Measurements from ENCODE around the gene HPS5. TPM values are rescaled to one million over a fixed set of nuclear protein-coding genes. Genes with fewer than 3 reads are reported as not detected.

Gene HPS5
- total RNA-seq, 1 experiment from 2014 or later, result 15.4 TPM

DNA sequence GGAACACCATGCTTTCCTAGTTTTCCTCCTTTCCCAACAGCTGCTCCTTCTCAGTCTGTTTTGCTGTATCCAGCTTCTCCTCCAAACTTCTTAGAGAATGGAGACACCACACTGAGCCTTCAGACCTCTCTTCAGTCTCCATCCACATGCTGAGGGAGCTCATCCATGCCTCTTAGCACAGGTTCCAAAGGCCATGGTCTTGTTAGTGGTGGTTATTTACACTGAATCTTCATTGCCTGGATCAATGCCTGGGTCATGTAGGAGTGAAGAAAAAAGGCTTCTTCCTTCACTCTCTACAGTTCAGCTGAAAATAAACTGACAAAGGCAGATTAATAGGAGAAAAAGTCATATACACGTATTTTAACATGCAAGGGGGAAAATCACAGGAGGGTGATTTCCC lies 82.3 kb downstream of the HPS5 start:
- Histone ChIP-seq H3K4ac (ENCODE audit: low read depth, low read length) (no peak overlapping the region), H2AFZ (ENCODE audit: low read length) (no peak overlapping the region), H2BK20ac (ENCODE audit: low read depth, low read length, poor library complexity, severe bottlenecking) (no peak overlapping the region), H3K18ac (ENCODE audit: insufficient read length, low read depth, low read length) (no peak overlapping the region), H4K20me1 (ENCODE audit: control insufficient read depth, insufficient read depth, insufficient read length) (no peaks in the 10 kb centered on the region), H3K23me2 (ENCODE audit: insufficient read length, low read depth, low read length, poor library complexity, severe bottlenecking) (no peaks in the 10 kb centered on the region), H3K27ac (ENCODE audit: insufficient read length, low read depth, low read length) (no peak overlapping the region), H3T11ph (ENCODE audit: low read length) (no peak overlapping the region), H2BK120ac (ENCODE audit: low read depth, low read length, poor library complexity, severe bottlenecking) (no peak overlapping the region), H4K91ac (ENCODE audit: insufficient read length, low read depth, low read length) (no peak overlapping the region), H3K14ac (ENCODE audit: insufficient read depth, low read length) (no peak overlapping the region), H2BK15ac (ENCODE audit: low read depth, low read length) (no peak overlapping the region), H3K79me1 (ENCODE audit: insufficient read depth, low read depth, low read length, poor library complexity, severe bottlenecking) (no peaks in the 10 kb centered on the region), H3K4me1 (ENCODE audit: insufficient read depth, low read length) (no peaks in the 10 kb centered on the region), H3K9me3 (ENCODE audit: control insufficient read depth, low read depth, low read length) (no peaks in the 10 kb centered on the region), H2BK12ac (ENCODE audit: insufficient read length, low read depth, low read length) (no peak overlapping the region), H3K27me3 (ENCODE audit: insufficient read depth, low read length) (no peaks in the 10 kb centered on the region), H4K8ac (replicated peaks; ENCODE audit: insufficient read length, low read depth, low read length) (no peak overlapping the region), H3K79me2 (ENCODE audit: insufficient read depth, low read length) (no peaks in the 10 kb centered on the region), H3K9ac (ENCODE audit: extremely low read depth, insufficient read length, low read length) (no peak overlapping the region), H2AK5ac (ENCODE audit: insufficient read length, low read length) (no peak overlapping the region), H3K23ac (ENCODE audit: insufficient read length, low read depth, low read length) (no peak overlapping the region), H3K56ac (ENCODE audit: insufficient read length, low read depth, low read length) (no peak overlapping the region), H3K4me2 (ENCODE audit: insufficient read depth, insufficient read length, low read length) (no peak overlapping the region), H2BK5ac (ENCODE audit: insufficient read length, low read length) (no peak overlapping the region), H4K5ac (ENCODE audit: insufficient read length, low read depth, low read length) (no peak overlapping the region)
- WGBS (ENCODE audit: extremely low coverage, insufficient read length, low lambda C conversion rate), result no CpG with 5 or more reads among the region's 1 CpG
- Mint-ChIP-seq H3K27ac (no peak overlapping the region), H3K4me3 (no peak overlapping the region), H3K36me3 (ENCODE audit: insufficient read depth in 1 of 3, low read depth in 3 of 3) (peaks cover 0 to 4% (median 0%) of the 10 kb centered on the region in 3 experiments; a peak in 1 of 7 replicates), H3K9me3 (peaks cover 6 to 13% of the 10 kb centered on the region in 2 experiments), H3K4me1 (peaks cover 0 to 2% of the 10 kb centered on the region in 2 experiments; a peak in 1 of 4 replicates), H3K27me3 (ENCODE audit: low read depth) (peaks cover 15% of the 10 kb centered on the region)
- no peak for DNase-seq
- TF ChIP-seq, protein P1, sequence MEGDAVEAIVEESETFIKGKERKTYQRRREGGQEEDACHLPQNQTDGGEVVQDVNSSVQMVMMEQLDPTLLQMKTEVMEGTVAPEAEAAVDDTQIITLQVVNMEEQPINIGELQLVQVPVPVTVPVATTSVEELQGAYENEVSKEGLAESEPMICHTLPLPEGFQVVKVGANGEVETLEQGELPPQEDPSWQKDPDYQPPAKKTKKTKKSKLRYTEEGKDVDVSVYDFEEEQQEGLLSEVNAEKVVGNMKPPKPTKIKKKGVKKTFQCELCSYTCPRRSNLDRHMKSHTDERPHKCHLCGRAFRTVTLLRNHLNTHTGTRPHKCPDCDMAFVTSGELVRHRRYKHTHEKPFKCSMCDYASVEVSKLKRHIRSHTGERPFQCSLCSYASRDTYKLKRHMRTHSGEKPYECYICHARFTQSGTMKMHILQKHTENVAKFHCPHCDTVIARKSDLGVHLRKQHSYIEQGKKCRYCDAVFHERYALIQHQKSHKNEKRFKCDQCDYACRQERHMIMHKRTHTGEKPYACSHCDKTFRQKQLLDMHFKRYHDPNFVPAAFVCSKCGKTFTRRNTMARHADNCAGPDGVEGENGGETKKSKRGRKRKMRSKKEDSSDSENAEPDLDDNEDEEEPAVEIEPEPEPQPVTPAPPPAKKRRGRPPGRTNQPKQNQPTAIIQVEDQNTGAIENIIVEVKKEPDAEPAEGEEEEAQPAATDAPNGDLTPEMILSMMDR (conservative IDR thresholded peaks at IDR 0.05), result no peak

Data from H9 (cell line).